Retinal pigment epithelial cell (primary cell): ENCODE results near the gene MAP3K4.

Source experiments
- DNase-seq: peaks from one replicate; pipeline ENCODE4 v3.0.0-alpha.2; 2010; ENCODE audit warnings: low read depth
- H3K4me3 ChIP-seq: 2 replicates; pipeline ENCODE4 v1.5.1; 2011; ENCODE audit warnings: mild to moderate bottlenecking, low read length, control low read depth, moderate library complexity
- CTCF ChIP-seq: conservative IDR thresholded peaks from 2 replicates; pipeline ENCODE4 v1.5.1; 2011; ENCODE audit warnings: low read depth, low read length, control low read depth, inconsistent platforms

MAP3K4 gene

GRCh38 chr6:161003336-161003735, 11.8 kb downstream of the MAP3K4 start:
- TF ChIP-seq CTCF, result no peak
- no peak for DNase-seq
- no peak overlapping the region for H3K4me3 ChIP-seq

GRCh38 chr6:161008245-161008644, 16.7 kb downstream of the MAP3K4 start:
- no peak for DNase-seq
- no peak for TF ChIP-seq CTCF
- no peak overlapping the region for H3K4me3 ChIP-seq

- DNase-seq, result no peak
- TF ChIP-seq CTCF, result no peak
- no peak overlapping the region for H3K4me3 ChIP-seq
These were observed 18.4 kb downstream of the MAP3K4 start for GRCh38 chr6:161009991-161010390.

- TF ChIP-seq CTCF, result no peak
- no peak for DNase-seq
- no peak overlapping the region for H3K4me3 ChIP-seq
These were observed 18.8 kb downstream of the MAP3K4 start for GRCh38 chr6:161010418-161010817.

- TF ChIP-seq CTCF, result no peak
- H3K4me3 ChIP-seq, result no peak overlapping the region
- DNase-seq, result no peak
These were observed 20.2 kb downstream of the MAP3K4 start for GRCh38 chr6:161011492-161012480.

GRCh38 chr6:161013695-161014094, 22.1 kb downstream of the MAP3K4 start:
- no peak for TF ChIP-seq CTCF
- DNase-seq, result no peak
- H3K4me3 ChIP-seq, result no peak overlapping the region
